Suprapubic skin (tissue), 4 donors: ENCODE results near the gene SLX4. TPM values are rescaled to one million over a fixed set of nuclear protein-coding genes. Genes with fewer than 3 reads are reported as not detected.

Source experiments
- DNase-seq, 2 donors: peaks; one replicate each; pipeline ENCODE4 v3.0.0-alpha.2; 2019; ENCODE audit warnings: low spot score in 2 of 2
- H3K27ac ChIP-seq: fragments of 200-600 bp; sonication (generic); one replicate; pipeline ENCODE4 v1.5.1; 2019
- H3K27me3 ChIP-seq: fragments of 200-600 bp; sonication (generic); one replicate; pipeline ENCODE4 v1.5.1; 2019
- H3K36me3 ChIP-seq: fragments of 200-600 bp; sonication (generic); one replicate; pipeline ENCODE4 v1.5.1; 2019
- H3K4me1 ChIP-seq: fragments of 200-600 bp; sonication (generic); one replicate; pipeline ENCODE4 v1.5.1; 2019
- H3K4me3 ChIP-seq: fragments of 200-600 bp; sonication (generic); one replicate; pipeline ENCODE4 v1.5.1; 2019; ENCODE audit warnings: mild to moderate bottlenecking
- H3K9me3 ChIP-seq: fragments of 200-600 bp; sonication (generic); one replicate; pipeline ENCODE4 v1.5.1; 2019
- EP300 ChIP-seq: sonication (generic); formaldehyde crosslinking; IDR thresholded peaks from one replicate; pipeline ENCODE4 v1.6.1; 2017; ENCODE audit warnings: antibody characterized with exemption
- POLR2A ChIP-seq, 2 donors: fragments of 450-650 bp; IDR thresholded peaks; one replicate each; pipeline ENCODE4 v1.6.1; 2017; ENCODE audit warnings: antibody characterized with exemption in 2 of 2, mild to moderate bottlenecking in 2 of 2, moderate library complexity in 2 of 2
- POLR2AphosphoS5 ChIP-seq, 3 donors: sonication (generic); formaldehyde crosslinking; IDR thresholded peaks; one replicate each; pipeline ENCODE4 v1.6.1; 2017; ENCODE audit warnings: antibody characterized with exemption in 3 of 3
- WGBS: methylation state at CpG from one replicate; pipeline ENCODE4 v1.1.5; 2018; 5-methylcytosine and 5-hydroxymethylcytosine counted together
- total RNA-seq, 4 donors: library from RNA; depleted of rRNA; stranded (reverse); fragments of >200 nt; gene quantifications; one replicate each; pipeline ENCODE4 v1.1.0, GENCODE V29; 2016
- TF ChIP-seq, protein P1 (sequence below), 2 donors: fragments of 200-600 bp in 1 of 2; fragments of 450-650 bp in 1 of 2; sonication (generic) in 1 of 2; IDR thresholded peaks; one replicate each; pipeline ENCODE4 v1.5.1; 2016 to 2019; ENCODE audit warnings: antibody characterized with exemption in 2 of 2, mild to moderate bottlenecking in 1 of 2, moderate library complexity in 1 of 2

SLX4 gene
- total RNA-seq, 4 donors from 2014 or later = 2.9 to 6.0 (median 4.5) TPM

DNA sequence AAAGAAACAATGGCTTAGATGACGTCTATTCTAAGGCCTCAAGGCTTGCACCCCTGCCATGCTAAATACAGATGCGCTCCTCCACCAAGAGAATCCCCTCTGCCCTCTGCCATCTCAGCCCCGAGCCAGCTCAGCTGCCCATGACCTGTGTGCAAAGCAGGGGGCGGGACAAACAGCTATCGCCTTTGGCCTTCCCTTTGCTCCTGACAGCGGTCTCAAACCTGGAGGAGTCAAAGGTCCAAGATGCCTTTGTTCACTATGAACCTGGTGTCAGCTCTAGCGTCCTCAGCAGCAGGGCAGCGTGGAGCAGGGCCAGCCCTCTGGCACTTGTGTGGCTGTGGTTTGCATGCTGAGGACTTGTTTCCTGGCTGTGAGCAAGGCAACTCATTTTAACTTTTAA lies 12.3 kb downstream of the SLX4 start:
- DNase-seq = no peak
- TF ChIP-seq, protein P1, sequence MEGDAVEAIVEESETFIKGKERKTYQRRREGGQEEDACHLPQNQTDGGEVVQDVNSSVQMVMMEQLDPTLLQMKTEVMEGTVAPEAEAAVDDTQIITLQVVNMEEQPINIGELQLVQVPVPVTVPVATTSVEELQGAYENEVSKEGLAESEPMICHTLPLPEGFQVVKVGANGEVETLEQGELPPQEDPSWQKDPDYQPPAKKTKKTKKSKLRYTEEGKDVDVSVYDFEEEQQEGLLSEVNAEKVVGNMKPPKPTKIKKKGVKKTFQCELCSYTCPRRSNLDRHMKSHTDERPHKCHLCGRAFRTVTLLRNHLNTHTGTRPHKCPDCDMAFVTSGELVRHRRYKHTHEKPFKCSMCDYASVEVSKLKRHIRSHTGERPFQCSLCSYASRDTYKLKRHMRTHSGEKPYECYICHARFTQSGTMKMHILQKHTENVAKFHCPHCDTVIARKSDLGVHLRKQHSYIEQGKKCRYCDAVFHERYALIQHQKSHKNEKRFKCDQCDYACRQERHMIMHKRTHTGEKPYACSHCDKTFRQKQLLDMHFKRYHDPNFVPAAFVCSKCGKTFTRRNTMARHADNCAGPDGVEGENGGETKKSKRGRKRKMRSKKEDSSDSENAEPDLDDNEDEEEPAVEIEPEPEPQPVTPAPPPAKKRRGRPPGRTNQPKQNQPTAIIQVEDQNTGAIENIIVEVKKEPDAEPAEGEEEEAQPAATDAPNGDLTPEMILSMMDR (IDR thresholded peaks at IDR 0.05) = no peak
- no peak for TF ChIP-seq POLR2A (IDR thresholded peaks at IDR 0.05)
- no peak for TF ChIP-seq EP300
- no peak for TF ChIP-seq POLR2AphosphoS5 (IDR thresholded peaks at IDR 0.05)
- H3K4me1 ChIP-seq = no peaks in the 10 kb centered on the region
- no peaks in the 10 kb centered on the region for H3K27me3 ChIP-seq
- H3K27ac ChIP-seq = no peak overlapping the region
- H3K4me3 ChIP-seq = no peak overlapping the region
- peaks cover 43% of the 10 kb centered on the region for H3K36me3 ChIP-seq
- no peaks in the 10 kb centered on the region for H3K9me3 ChIP-seq
- WGBS = 92% methylated on average over 8 of the region's 8 CpGs

DNA sequence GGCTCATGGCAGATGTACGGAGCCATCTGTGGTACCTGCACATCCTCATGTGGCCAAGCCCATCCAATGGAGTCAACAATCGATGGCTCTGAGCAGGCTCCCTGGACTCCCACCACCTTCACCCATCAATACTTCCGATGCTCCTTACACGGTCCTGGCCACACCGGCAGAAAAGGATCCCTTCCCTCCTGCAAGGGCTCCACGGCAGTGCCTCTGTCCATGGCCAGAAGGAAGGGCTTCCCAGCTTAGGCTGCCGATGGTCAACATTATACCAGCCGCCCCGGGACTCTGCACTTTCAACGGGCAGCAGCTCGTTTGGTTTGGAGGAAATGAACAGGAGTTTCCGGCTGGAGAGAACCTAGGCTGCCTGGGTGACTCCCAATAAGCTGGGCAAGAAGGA lies 13.2 kb downstream of the SLX4 start:
- Histone ChIP-seq H3K27me3 (no peaks in the 10 kb centered on the region), H3K9me3 (no peaks in the 10 kb centered on the region), H3K36me3 (peaks cover 38% of the 10 kb centered on the region), H3K4me1 (no peaks in the 10 kb centered on the region), H3K4me3 (no peak overlapping the region), H3K27ac (no peak overlapping the region)
- no peak for TF ChIP-seq POLR2A (IDR thresholded peaks at IDR 0.05)
- TF ChIP-seq EP300 = no peak
- no peak for TF ChIP-seq POLR2AphosphoS5 (IDR thresholded peaks at IDR 0.05)
- TF ChIP-seq, protein P1 (IDR thresholded peaks at IDR 0.05) = no peak
- no peak for DNase-seq
- 95% methylated on average over 12 of the region's 12 CpGs for WGBS

DNA sequence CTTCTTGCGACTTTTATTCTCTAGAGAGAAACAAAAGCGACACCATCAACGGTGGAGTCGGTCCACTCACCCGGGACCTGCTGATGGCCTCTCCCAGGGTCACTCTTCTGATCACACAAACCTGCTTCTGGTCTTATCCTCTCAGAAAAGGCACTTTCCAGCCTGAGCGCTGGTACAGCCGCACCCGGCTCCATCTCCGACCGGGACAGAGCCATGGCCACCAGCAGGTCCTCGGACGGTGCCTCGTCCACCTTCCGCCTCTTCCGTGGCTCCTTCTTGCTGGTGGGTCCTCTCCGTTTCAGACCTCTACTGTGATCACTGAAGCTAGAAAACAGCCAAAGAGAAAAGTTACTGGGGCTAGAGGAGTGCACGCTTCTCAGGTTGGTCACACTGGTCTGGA lies 13.7 kb downstream of the SLX4 start:
- H3K36me3 ChIP-seq = peaks cover 33% of the 10 kb centered on the region
- no peak overlapping the region for H3K27ac ChIP-seq
- H3K9me3 ChIP-seq = no peaks in the 10 kb centered on the region
- TF ChIP-seq POLR2A (IDR thresholded peaks at IDR 0.05) = no peak
- no peak for TF ChIP-seq POLR2AphosphoS5 (IDR thresholded peaks at IDR 0.05)
- H3K4me3 ChIP-seq = no peak overlapping the region
- WGBS = 95% methylated on average over 17 of the region's 17 CpGs
- H3K27me3 ChIP-seq = no peaks in the 10 kb centered on the region
- H3K4me1 ChIP-seq = no peaks in the 10 kb centered on the region
- no peak for DNase-seq

DNA sequence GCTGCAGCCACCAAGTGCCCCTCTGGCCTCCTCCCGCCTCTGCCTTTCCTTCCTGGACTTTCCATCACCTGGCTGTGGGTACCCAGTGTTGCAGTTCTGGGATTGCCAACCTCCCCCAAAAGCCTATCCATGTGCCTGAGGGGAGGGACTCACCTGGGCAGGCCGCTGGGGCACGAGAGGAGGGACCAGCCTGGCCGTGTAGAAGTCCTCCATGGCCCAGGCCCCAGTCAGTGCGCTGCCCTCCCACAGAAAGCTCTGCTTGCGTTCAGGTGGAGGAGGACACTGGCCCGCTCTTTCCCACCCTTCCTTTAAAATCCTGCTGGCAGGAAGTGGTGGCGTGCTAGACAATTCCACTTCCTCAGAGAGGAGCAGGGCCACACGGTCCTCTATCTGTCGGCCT lies 14.2 kb downstream of the SLX4 start:
- Histone ChIP-seq H3K27me3 (no peaks in the 10 kb centered on the region), H3K4me3 (no peak overlapping the region), H3K9me3 (no peaks in the 10 kb centered on the region), H3K27ac (no peak overlapping the region), H3K36me3 (peaks cover 33% of the 10 kb centered on the region), H3K4me1 (no peaks in the 10 kb centered on the region)
- TF ChIP-seq POLR2AphosphoS5 (IDR thresholded peaks at IDR 0.05) = no peak
- TF ChIP-seq POLR2A (IDR thresholded peaks at IDR 0.05) = no peak
- no peak for TF ChIP-seq EP300
- TF ChIP-seq, protein P1 (IDR thresholded peaks at IDR 0.05) = no peak
- 84% methylated on average over 5 of the region's 10 CpGs for WGBS
- no peak for DNase-seq

DNA sequence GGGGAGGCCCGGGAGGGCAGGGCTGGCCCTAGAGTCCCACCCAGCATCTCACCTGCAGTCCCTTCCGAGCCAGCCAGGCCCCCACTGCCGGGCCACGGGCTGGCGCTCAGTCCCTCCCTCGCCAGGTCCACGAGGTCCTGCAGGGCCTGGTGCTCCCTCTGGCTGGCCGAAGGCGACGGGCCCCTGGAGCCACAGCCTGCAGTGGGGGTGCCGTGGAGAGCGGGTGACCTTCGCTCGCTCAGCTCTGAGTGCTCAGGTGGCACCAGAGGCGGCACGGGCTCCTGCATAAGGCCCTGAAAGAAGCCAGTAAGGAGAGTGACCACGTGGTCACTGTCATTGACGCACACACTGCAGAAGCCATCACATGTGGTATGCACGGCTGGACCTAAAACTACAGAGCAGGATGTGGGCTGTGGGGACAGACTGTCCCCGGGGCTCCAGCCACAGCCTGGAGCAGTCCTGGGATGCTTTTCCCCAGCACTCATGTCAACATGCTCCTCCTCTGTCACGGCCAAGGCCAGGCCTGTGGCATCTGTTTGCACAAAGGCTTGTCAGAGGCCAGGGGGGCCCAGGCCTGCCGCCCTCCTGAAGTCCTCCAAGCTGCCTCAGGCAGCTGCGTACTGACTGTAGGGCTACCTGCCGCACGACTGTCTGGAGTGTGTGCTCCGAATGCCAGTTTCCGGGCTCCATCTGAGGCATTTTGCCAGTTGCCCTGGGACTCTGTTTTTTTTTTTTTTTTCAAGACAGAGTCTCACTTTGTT lies 15.1 kb downstream of the SLX4 start:
- H3K4me1 ChIP-seq = no peaks in the 10 kb centered on the region
- 92% methylated on average over 5 of the region's 27 CpGs for WGBS
- peaks cover 32% of the 10 kb centered on the region for H3K36me3 ChIP-seq
- H3K27ac ChIP-seq = no peak overlapping the region
- H3K4me3 ChIP-seq = no peak overlapping the region
- DNase-seq = no peak
- TF ChIP-seq, protein P1 (IDR thresholded peaks at IDR 0.05) = no peak
- TF ChIP-seq POLR2A (IDR thresholded peaks at IDR 0.05) (no peak), EP300 (no peak), POLR2AphosphoS5 (IDR thresholded peaks at IDR 0.05) (no peak)
- H3K27me3 ChIP-seq = no peaks in the 10 kb centered on the region
- no peaks in the 10 kb centered on the region for H3K9me3 ChIP-seq
